NCI-H2107 treated with DMSO at 0.1 percent for 48 hours (cell line): ENCODE measurements around the gene PGGHG.
"Not testable (repeated sequence)": the region's sequence is repeated elsewhere in the genome, so short reads cannot be mapped to it uniquely, and the experiment has no call there.

Experiments used
- DNase-seq: peaks from one replicate; lab custom pipeline; 2025; ENCODE audit not compliant: unreplicated experiment; lab: John Stamatoyannopoulos, UW

PGGHG gene

DNA sequence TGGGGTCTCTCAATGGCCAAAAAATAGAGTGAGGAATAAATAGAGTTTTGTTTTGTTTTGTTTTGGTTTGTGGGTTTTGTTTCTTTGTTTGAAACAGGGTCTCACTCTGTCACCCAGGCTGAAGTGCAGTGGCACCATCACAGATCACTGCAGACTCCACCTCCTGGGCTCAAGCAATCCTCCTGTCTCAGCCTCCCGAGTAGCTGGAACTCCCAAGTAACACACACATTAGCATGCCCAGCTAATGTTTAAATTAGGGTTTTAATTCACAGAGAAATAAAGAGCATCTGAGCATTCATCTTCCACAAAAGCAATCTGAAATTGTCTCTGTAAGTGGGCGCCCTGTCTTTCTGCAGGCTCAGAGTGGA, 40.9 kb downstream of the PGGHG start:
- DNase-seq, result no peak

- no peak for DNase-seq
These were observed 41.4 kb downstream of the PGGHG start for GRCh38 chr11:330307-330693.

- DNase-seq, result no peak
These were observed 41.9 kb downstream of the PGGHG start for GRCh38 chr11:330694-331357.

- DNase-seq, result no peak
These were observed 42.6 kb downstream of the PGGHG start for GRCh38 chr11:331358-332060.

GRCh38 chr11:332651-333480, 43.9 kb downstream of the PGGHG start:
- no peak for DNase-seq

DNA sequence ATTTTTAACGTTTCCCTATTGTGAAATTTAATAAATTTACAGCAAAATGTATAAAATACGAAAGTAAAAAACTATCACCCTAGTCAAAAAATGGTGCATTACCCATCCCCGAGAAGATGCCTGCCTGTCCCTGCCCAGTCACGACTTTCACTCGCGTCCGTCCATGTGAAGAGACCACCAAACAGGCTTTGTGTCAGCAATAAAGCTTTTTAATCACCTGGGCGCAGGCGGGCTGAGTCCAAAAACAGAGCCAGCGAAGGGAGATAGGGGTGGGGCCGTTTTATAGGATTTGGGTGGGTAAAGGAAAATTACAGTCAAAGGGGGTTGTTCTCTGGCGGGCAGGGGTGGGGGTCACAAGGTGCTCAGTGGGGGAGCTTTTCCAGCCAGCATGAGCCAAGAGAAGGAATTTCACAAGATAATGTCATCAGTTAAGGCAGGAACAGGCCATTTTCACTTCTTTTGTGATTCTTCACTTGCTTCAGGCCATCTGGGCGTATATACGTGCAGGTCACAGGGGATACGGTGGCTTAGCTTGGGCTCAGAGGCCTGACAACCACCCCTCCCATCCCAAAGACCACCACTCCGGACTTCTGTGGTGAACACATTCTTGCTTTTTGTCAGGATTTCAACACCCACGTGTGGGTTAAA, 44.8 kb downstream of the PGGHG start:
- DNase-seq, result not testable (repeated sequence)

DNA sequence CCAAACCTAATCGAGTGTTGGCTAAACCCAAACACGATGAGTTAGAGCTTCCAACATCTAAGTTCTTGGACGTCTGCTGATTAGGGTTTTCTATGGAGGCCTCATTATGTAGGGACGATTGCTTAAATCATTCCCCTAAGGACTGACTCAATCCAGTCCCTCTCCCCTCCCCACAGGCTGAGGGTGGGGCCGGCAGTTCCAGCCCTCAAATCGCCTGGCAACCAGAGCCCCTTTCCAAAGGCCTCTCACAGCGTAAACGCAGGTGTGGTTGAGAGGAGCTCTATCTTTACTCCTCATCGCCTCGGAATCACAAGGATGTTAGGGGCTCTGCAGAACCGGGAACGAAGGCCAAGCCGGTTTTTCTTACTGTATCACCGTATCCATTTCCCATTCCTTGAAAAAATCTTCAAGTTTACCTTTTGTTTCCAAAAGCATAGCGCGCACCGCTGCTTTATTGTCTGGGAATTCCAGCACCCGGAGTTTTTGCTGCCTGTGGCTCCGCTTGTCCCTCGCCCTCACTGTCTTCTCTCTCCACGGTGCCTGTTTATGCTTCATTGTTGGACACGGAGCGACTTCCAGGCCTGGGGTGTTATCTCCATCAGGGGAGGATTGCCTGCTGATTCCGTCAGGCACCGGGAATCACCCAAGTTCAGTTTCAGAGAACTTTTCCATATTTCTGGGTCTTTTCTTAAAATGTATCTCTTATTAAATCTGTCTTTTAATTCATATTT, 45.5 kb downstream of the PGGHG start:
- DNase-seq, result no peak

DNA sequence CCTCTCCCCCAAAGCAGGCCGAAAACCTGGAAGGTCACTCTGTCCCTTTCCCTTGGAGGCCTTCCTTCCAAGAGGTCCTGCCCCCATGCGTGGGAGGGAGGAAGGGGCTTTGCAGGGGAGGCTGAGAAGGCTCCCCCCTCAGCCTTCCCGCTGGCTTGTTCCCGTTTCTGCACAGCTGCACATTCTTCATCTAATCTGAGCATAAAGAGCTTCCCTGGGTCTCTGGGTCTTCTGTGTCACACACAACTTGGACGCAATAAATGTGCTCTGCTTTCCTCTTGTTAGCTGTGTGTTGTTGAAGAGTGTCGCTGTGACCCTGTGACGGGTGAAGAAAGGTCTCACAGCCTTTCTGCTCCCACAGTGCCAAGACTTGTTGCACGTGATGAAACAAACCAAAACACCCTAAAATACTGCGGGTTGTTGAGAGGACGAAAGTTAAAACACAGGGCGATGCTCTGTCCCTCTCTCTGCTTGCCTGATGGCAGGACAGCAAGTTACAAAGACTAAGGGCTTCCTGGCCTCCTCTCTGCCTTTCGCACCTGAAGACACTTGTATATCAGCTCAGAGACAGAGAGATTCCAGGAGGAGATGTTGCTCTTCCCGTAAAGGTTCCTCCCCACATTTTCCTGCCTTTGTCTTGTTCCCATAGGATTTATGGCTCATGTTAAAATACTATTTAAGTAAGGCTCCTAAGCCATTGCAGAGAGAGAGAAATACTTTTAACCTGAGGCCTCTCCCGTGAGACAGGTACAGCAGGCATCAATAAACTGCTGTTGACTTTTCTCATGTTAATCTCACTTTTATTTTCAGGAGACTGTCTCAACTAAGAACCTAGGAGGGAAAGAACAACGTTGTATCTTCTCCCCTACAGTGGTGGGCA, 47.1 kb downstream of the PGGHG start:
- no peak for DNase-seq

DNA sequence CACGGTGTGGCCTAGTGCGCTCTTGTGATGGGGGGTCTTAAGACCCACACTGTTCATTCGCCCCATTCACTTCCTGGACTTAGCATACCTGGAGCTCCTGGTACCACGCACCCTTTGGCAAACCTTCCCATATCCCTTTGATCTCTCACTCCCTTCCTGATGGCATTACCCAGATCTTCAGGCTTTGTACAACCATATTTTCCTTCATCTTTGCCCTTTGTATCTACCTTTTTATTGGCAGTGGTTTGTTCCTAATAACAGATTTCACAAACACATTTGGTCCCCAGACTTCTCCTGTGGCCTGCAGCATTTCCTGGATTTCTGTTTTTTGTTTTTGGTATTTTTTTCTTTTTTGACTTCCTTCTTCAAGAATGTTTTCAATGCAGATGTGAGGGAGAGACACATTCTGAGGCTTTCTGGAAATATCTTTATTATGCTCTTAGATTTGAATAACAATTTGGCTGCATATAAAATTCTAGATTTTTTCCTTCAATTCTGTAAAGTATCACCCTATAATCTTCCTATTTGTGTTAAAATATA, 47.8 kb downstream of the PGGHG start:
- DNase-seq, result no peak

GRCh38 chr11:337711-338110, 48.8 kb downstream of the PGGHG start:
- no peak for DNase-seq

- no peak for DNase-seq
These were observed 51.0 kb downstream of the PGGHG start for GRCh38 chr11:339963-340362.

DNA sequence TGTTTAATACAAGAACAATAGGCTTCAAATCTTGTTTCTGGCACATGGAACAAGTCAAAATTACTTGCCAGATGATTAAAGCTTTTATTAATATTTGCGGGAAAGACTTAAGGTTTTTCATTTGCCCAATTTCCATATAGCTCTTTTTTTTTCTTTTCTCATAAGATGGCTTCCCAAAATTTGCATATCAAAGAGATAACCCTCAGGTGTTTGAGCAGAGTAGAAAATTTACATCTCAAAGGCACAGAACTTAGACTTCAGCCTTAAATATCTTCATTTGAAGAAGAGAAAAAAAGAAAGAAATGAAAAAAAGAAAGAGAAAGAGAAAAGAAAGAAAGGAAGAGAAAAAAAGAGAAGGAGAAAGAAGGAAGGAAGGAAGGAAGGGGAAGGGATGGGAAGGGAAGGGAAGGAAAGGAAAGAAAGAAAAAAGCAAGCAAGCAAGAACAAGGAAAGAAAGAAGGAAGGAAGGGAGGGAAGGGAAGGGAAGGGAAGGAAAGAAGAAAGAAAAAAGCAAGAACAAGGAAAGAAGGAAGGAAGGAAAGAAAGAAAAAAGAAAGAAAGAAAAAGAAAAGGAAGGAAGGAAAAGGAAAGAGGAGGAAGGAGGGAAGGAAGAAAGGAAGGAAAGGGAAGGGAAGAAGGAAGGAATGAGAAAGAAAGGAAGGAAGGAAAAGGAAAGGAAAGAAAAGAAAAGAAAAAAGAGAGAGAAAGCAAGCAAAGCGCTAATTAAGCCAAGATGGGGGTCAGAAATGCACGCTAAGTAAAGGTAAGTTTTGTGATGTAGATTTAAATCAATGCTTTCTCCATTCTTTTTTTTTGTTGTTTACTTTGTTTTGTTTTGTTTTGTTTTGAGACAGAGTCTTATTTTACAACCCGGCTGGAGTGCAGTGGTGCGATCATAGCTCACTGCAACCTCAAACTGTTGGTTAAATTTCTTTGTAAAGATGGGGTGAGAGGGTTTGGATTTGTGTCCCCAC, 51.9 kb downstream of the PGGHG start:
- DNase-seq, result no peak

DNA sequence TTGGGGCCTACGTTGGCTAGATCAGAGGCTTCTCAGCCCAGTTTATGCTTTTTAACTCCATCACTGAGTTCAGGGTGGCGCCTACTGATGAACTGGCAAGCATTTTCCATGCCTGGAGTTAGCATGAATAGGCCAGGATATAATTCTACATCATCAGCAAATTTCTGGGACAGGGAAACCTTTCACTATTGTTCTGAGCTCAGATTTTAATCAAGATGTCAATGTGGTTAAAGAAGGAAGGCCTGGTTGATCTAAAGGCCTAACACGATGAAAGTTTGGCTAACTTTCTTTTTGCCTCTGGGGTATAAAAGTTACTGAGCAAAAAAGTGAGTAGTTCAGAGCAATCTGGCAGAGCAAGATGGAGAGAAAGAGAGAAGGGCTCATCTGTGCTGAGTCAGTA, 53.4 kb downstream of the PGGHG start:
- DNase-seq, result no peak

- no peak for DNase-seq
These were observed 56.1 kb downstream of the PGGHG start for GRCh38 chr11:344836-345578.
